Fibroblast of lung (primary cell): ENCODE measurements around the gene AZU1. TPM values are rescaled to one million over a fixed set of nuclear protein-coding genes. Genes with fewer than 3 reads are reported as not detected.

ENCODE experiments used
- DNase-seq, 2 donors: peaks; one replicate each; pipeline versions ENCODE4 v3.0.0 to v3.0.0-alpha.2; 2010; ENCODE audit warnings: low read depth in 2 of 2
- H2AFZ ChIP-seq: 2 replicates; pipeline ENCODE4 v1.5.1; 2012; ENCODE audit warnings: low read length, control low read depth, inconsistent platforms
- H3K27ac ChIP-seq: 2 replicates; pipeline ENCODE4 v1.5.1; 2011; ENCODE audit warnings: low read length, control low read depth; ENCODE audit not compliant: insufficient read depth
- H3K27me3 ChIP-seq: 2 replicates; pipeline ENCODE4 v1.5.1; 2011; ENCODE audit warnings: mild to moderate bottlenecking, low read length; ENCODE audit not compliant: control insufficient read depth, insufficient read depth
- H3K36me3 ChIP-seq: 2 replicates; pipeline ENCODE4 v1.5.1; 2011; ENCODE audit warnings: low read length; ENCODE audit not compliant: control insufficient read depth, insufficient read depth
- H3K4me1 ChIP-seq: 2 replicates; pipeline ENCODE4 v1.5.1; 2011; ENCODE audit warnings: low read length; ENCODE audit not compliant: control insufficient read depth, insufficient read depth; ENCODE audit errors: extremely low read depth
- H3K4me2 ChIP-seq: 2 replicates; pipeline ENCODE4 v1.5.1; 2011; ENCODE audit warnings: low read length, control low read depth; ENCODE audit not compliant: insufficient read depth; ENCODE audit errors: extremely low read depth
- H3K4me3 ChIP-seq, 4 experiments: fragments of 200-600 bp in 1 of 4; sonication (generic) in 1 of 4; replicated peaks in 1 of 4; 2 replicates each; pipeline ENCODE4 v1.5.1; 2011 to 2016; ENCODE audit warnings: low read length in 4 of 4, low read depth in 3 of 4, mild to moderate bottlenecking in 3 of 4, control low read depth in 2 of 4, inconsistent platforms in 1 of 4, mixed read lengths in 1 of 4; ENCODE audit not compliant: insufficient read depth in 1 of 4; ENCODE audit errors: control extremely low read depth in 1 of 4
- H3K79me2 ChIP-seq: 2 replicates; pipeline ENCODE4 v1.5.1; 2012; ENCODE audit warnings: mild to moderate bottlenecking, low read length, inconsistent platforms; ENCODE audit not compliant: control insufficient read depth, insufficient read depth
- H3K9ac ChIP-seq: 2 replicates; pipeline ENCODE4 v1.5.1; 2011; ENCODE audit warnings: mild to moderate bottlenecking, low read length, control low read depth; ENCODE audit not compliant: insufficient read depth
- H3K9me3 ChIP-seq: 2 replicates; pipeline ENCODE4 v1.5.1; 2012; ENCODE audit warnings: low read depth, low read length; ENCODE audit not compliant: control insufficient read depth, insufficient read depth
- H4K20me1 ChIP-seq: 2 replicates; pipeline ENCODE4 v1.5.1; 2011; ENCODE audit warnings: low read length; ENCODE audit not compliant: control insufficient read depth, insufficient read depth; ENCODE audit errors: extremely low read depth
- CTCF ChIP-seq, 2 donors: IDR thresholded peaks in 1 of 2; conservative IDR thresholded peaks in 1 of 2; 1 replicate in 1 of 2; 2 replicates in 1 of 2; pipeline ENCODE4 v1.5.1; 2011 to 2012; ENCODE audit warnings: low read length in 2 of 2, control low read depth in 1 of 2, inconsistent platforms in 1 of 2, low read depth in 1 of 2, mild to moderate bottlenecking in 1 of 2
- EZH2 ChIP-seq: IDR thresholded peaks from 2 replicates; pipeline ENCODE4 v1.5.1; 2012; ENCODE audit warnings: low read length, control low read depth, mild to moderate bottlenecking; ENCODE audit errors: missing control alignments
- polyA plus RNA-seq, 2 donors: library from polyadenylated mRNA; depleted of rRNA in 1 of 2; stranded (reverse) in 1 of 2; unstranded in 1 of 2; fragments of >200 nt; gene quantifications; 2 replicates each; pipeline ENCODE4 v1.2.1, GENCODE V29; 2011 to 2012; ENCODE audit warnings: missing spikeins in 1 of 2
- total RNA-seq: library from RNA; depleted of rRNA; stranded (reverse); fragments of >200 nt; gene quantifications from 2 replicates; pipeline ENCODE4 v1.2.1, GENCODE V29; 2014

Gene AZU1
- total and polyA plus RNA-seq, 2 donors (not counting 1 experiment from before 2014, with no cell fraction given), result 0.17 TPM; not detected in 1

- Histone ChIP-seq H3K4me2 (no peak overlapping the region), H3K4me1 (peaks cover 10% of the 10 kb centered on the region), H2AFZ (no peak overlapping the region), H3K79me2 (no peaks in the 10 kb centered on the region), H3K4me3 (no peak overlapping the region), H3K27ac (no peak overlapping the region), H4K20me1 (no peaks in the 10 kb centered on the region), H3K36me3 (no peaks in the 10 kb centered on the region), H3K9ac (no peak overlapping the region), H3K27me3 (no peaks in the 10 kb centered on the region), H3K9me3 (no peaks in the 10 kb centered on the region)
- no peak for DNase-seq
- TF ChIP-seq CTCF (conservative IDR thresholded peaks at IDR 0.05 in 1 of 2, IDR thresholded peaks at IDR 0.05 in 1 of 2; ENCODE audit: low read depth in 1 of 2, low read length in 2 of 2), result no peak
- TF ChIP-seq EZH2, result no peak
Measured at GRCh38 chr19:791567-792305, 35.9 kb upstream of the AZU1 start.

- Histone ChIP-seq H3K79me2 (no peaks in the 10 kb centered on the region), H4K20me1 (no peaks in the 10 kb centered on the region), H3K9ac (no peak overlapping the region), H3K4me2 (no peak overlapping the region), H3K4me1 (peaks cover 10% of the 10 kb centered on the region), H3K27me3 (no peaks in the 10 kb centered on the region), H3K36me3 (no peaks in the 10 kb centered on the region), H3K9me3 (no peaks in the 10 kb centered on the region), H2AFZ (no peak overlapping the region), H3K4me3 (no peak overlapping the region), H3K27ac (no peak overlapping the region)
- TF ChIP-seq EZH2 (no peak), CTCF (conservative IDR thresholded peaks at IDR 0.05 in 1 of 2, IDR thresholded peaks at IDR 0.05 in 1 of 2; ENCODE audit: low read depth in 1 of 2, low read length in 2 of 2) (no peak)
- DNase-seq, result no peak
Measured at GRCh38 chr19:792306-792885, 35.2 kb upstream of the AZU1 start.

DNA sequence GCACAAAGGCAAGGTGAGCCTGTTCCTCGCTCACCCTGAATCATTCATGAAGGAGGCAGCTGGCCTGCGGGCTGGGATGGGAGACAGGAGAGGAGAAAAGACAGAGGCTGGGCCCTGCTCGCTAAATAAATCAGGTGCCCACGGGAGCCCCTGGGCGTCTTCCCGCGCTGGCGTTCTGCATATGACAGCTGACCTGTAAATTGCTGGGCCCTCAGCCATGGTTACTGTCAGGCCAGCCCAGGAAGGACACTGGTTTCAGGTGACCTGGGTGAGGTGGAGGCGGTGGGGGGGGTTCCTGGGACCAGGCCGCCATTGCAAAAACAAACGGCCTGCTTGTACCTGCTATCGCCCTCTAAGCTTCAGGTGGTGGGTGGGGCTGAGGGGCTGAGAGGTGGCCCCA is 33.8 kb upstream of the AZU1 start:
- Histone ChIP-seq H2AFZ (no peak overlapping the region), H3K27ac (no peak overlapping the region), H3K4me2 (no peak overlapping the region), H4K20me1 (peaks cover 3% of the 10 kb centered on the region), H3K4me3 (no peak overlapping the region), H3K9me3 (no peaks in the 10 kb centered on the region), H3K4me1 (peaks cover 10% of the 10 kb centered on the region), H3K9ac (no peak overlapping the region), H3K36me3 (peaks cover 3% of the 10 kb centered on the region), H3K79me2 (peaks cover 10% of the 10 kb centered on the region), H3K27me3 (no peaks in the 10 kb centered on the region)
- DNase-seq, result no peak
- no peak for TF ChIP-seq CTCF (conservative IDR thresholded peaks at IDR 0.05 in 1 of 2, IDR thresholded peaks at IDR 0.05 in 1 of 2; ENCODE audit: low read depth in 1 of 2, low read length in 2 of 2)
- TF ChIP-seq EZH2, result no peak
